GM19395 (cell line): ENCODE results near the gene XXYLT1.

ENCODE experiments used
- ATAC-seq: cut with Tn5 transposase; IDR thresholded peaks from one replicate; pipeline ENCODE4 v1.9.1; 2021; ENCODE audit warnings: mild to moderate bottlenecking, moderate library complexity; ENCODE audit not compliant: unreplicated experiment

XXYLT1 gene

DNA sequence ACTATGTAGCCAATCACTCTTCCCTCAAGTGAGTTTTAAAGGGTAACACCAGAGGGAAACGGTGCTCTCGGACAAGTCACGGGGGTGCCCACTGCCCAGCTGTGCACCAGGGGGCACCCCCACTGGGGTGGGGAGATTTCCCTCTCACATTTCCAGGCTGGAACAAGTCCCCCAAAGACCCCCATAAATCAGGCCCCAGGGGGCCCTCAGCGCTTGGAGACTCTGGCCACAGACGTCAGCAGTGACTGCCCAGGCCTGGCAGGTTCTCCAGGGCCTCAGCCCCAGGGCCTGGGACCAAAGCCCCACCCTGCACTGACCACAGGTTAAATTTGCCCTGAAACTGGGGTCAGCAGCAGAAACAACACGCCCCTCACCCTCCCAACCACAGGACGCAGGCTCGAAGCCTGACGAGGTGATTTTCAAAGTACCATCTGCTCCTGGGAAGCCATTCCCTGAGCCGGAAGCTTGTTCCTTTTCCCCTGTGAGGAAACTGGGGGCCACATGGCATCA is 17.0 kb downstream of the XXYLT1 start:
- ATAC-seq: no peak

DNA sequence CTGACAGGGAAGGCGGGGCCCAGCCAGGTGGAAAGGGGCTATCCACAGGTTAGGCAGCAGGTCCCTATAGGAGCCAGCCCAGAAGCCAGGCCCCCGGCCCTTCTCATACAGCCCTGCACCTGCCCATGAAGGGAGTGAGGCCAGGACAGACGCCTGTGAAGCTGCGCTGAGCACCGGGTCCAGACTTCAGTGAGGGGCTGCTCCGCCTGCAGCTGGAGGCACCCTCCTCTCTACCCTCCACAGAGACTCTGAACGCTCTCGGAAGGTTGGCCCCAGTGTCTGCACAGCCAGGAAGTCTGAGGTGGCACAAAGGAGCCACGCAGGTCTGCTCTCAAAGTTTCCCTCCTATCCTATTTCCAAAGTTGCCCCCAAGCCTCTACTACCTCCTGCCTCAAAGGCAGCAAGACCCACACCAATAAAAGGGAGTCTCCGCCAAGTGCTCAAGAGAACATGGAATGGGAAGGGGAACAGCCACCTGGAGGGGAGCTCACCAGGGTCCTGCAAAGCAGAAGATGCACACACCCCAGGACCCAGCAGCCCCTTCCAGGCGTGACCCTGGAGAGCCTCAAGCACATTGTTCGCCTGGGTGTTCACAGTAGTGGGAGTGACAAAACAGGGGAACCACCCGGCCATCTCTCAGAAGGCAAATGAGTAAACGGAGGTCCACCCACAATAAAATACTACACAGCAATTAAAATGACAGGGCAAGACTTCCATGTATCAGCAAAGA is 19.5 kb downstream of the XXYLT1 start:
- no peak for ATAC-seq

DNA sequence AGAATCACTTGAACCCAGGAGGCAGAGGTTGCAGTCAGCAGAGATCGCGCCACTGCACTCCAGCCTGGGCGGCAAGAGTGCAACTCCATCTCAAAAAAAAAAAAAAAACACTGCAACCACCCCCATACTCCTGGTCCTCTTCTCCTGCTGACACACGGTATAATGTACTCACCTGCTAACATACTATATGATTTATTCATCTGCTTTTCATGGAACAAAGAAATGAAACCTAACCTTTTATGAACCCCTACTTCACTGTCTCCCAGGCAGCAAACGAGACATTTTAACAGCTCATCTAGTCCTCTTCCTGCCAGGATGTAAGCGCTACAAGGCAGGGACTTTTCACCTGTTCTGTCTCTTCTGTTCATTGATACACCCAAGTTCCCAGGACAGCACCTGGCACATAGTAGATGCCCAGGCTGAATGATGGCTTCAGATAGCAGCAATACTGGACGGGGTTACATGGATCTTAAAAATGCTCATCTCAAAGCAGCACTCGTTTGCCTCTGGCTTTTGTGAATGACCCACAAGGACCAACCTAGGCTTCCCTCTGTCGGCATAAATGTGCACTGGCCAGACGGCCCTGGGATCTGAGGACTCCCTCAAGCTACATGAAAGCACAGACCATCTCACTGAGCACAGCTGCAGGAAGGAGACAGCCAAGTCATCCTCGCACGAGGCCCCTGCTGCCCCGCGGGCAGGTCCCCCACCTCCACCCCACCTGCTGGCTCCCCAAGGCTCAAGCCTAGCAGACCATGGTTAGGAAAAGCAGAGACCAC is 20.3 kb downstream of the XXYLT1 start:
- ATAC-seq: no peak

DNA sequence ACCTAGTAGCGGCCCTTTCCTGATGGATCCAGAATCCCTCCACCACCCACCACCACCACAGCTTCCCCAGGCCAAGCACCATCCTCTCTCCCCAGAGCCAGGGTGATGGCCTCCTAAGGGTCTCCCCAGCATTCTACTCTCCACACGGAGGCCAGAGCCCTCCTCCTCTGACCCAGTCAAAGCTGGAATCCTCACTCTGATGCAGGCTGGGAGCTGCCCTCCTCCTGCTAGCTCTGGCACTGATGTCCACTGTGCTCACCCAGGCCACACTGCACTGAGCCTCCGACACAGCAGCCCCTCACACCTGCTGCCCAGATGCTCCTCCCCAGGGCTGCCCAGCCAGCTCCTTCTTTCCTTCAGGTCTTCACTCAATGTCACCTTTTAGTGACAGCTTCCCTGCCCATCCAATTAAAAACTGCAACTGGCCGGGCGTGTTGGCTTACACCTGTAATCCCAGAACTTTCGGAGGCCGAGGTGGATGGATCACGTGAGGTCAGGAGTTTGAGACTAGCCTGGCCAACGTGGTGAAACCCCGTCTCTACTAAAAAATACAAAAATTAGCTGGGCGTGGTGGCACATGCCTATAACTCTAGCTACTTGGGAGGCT is 21.0 kb downstream of the XXYLT1 start:
- no peak for ATAC-seq

DNA sequence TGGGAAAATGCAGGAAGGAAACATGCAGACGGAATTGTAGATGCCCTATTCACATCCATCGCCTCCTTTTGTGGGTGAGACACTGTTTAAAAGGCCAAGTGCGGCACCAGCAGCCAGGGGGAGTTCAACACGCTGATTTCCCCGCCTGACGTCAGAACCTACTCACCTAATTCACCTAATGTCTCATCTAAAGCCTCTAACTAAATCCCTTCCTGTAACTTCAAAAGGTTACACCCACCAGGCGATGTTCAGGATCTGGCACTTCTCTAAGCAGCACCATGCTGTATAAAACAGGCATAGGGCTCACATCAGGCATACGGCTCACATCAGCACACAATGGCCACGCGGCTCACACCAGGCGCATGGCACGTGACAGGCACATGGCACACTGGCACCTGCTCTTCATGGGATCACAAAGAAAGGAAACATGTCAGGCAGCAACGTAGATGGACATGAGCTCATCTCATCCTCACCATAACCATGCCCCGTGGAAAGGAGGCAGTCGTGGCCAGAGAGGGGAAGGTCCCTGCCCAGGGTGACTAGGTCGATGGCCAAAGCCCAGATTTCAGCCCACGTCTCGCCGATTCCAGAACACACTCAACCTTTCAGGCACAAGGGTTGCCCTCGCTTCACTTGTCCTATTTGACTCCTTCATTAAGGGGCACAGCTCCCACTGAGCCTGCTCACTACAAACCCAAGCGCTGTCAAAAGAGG is 21.7 kb downstream of the XXYLT1 start:
- ATAC-seq: no peak

DNA sequence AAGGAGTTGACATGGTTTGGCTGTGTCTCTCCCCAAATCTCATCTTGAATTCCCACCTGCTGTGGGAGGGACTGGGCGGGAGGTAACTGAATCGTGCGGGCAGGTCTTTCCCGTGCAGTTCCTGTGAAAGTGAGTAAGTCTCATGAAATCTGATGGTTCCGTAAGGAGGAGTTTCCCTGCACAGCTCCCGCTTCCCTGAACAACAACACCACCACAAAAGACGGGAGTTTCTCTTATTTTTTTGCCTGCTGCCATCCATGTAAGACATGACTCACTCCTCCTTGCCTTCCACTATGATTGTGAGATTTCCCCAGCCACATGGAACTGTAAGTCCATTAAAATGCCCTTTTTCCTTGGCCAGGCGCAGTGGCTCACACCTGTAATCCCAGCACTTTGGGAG is 22.7 kb downstream of the XXYLT1 start:
- no peak for ATAC-seq

DNA sequence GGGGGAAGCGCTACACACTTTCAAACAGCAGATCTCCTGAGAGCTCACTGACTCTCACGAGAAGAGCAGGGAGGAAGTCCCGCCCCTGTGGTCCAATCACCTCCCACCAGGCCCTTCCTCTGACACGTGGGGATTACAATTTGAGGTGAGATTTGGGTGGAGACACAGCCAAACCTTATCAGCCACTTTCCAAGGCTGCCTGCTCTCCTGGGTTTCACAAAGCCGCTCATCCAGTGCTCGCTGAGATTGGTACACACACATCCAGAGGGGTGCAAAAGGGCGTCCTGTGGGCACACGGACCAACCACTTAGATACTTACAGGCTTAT is 23.1 kb downstream of the XXYLT1 start:
- ATAC-seq: no peak

DNA sequence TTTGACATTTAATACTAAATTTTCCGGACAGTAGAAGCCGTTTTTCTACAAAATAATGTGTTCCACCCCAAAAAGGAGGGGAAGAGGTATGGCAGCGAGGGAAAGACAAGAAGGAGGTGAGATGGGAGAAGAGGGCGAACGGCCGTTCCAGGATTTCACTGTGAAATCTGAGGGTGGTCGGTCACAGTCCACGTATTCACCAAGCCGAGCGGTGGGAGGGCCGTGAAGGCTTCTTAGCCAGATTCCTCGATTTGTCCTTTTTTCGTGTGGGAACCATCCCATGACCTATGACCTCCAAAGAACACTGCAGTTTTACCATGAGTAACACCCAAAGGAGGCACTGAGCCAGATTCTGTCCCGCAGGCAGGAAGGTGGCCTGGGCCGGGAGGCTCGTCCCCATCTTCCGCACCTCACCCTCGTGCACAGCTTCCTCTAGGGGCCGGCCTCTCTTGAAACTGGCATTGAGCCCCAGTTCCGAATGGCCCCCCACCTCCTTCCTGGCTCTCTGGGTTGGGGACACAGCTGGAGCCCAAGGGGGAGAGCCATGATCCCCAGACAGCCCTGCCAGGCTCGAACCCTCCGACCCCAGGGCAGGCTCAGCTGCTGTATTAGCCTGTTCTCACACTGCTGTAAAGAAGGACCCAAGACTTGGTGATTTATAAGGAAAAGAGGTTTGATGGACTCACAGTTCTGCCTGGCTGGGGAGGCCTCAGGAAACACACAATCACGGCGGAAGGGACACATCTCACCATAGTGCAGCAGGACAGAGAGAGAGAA is 23.7 kb downstream of the XXYLT1 start:
- ATAC-seq: no peak

DNA sequence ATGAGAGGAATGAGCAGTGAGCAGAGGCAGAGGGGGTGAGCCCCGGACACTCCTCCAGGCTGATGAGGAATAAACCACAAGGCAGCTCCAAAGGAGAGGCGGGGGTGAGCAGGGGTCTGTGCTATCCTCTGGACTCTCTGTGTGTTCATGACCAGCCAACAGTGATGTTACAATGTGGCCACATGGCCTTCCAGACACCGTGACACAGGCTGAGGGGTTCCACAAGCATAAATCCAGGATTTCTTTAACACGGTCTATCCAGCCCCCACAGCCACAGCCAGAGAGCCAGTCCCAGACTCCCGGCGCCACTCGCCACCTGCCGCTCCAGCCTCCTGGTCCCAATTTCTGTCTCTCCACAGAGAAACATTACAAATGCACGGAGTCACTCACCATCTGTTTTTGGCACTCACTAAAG is 24.4 kb downstream of the XXYLT1 start:
- ATAC-seq: no peak

DNA sequence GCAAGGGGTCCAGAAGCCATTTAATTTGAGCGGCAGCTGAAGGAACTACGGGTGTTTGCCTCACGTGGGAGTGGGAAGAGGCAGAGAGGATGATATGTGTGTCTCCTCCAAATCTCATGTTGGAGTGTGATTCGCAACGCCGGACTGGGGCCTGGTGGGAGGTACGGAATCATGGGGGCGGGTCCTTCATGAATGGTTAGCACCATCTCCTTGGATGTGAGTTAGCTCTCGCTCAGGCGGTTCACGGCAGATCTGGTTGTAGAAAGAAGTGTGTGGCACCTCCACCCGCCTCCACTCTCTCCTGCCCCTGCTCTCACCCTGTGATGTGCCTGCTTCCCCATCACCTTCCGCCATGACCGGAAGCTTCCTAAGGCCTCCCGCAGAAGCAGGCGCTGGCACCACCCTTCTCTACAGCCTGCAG is 25.4 kb downstream of the XXYLT1 start:
- no peak for ATAC-seq

DNA sequence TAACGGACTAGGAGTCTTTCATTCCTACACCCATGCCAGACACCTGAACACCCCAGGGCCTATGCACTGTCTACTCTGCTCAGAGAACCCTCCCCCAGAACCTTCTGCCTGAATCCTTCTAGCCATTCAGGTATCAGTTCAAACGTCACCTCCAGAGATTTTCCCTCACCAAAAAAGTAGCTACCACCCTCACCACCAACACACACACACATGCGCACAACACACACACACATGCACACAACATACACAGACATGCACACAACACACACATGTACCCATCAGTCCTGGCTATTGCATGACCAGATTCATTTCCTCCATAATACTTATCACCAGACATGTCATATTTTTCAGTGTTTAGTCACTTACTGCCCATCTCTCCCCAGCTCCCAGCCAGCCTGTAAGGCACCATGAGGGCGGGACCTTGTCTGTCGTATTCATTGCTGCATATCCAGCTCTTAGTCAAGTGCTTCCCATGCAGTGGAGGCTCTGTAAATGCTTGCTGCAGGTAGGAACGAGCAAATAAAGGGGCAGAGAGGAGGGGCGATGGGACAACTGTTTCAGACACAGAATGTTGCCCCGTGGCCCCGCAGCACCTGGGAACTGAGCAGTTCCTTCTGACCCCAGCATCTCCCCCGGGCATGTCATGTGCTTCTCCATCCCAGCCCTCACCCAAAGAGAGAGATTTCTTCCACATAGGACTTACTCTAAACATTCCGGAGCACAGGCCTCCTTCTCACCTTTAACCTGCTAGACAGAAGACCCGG is 29.2 kb downstream of the XXYLT1 start:
- ATAC-seq: no peak

DNA sequence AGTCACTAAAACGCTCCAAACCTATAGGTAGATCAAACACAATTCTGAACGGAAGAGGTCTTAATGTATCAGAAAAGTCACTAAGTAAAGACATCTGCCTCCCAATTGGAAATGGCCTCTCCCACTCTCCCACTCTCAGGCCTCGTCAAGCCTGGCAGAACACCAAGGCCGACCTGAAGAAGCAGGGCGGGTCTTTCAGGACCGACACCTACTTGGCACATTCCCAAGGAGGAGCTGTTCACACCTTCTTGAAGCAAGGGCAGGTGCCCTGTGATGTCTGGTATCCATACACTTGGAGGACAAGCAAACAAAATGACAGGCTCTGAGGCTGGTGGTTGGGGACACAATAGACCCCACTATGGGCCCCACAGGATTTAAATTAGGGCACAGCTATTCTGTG is 30.0 kb downstream of the XXYLT1 start:
- no peak for ATAC-seq

DNA sequence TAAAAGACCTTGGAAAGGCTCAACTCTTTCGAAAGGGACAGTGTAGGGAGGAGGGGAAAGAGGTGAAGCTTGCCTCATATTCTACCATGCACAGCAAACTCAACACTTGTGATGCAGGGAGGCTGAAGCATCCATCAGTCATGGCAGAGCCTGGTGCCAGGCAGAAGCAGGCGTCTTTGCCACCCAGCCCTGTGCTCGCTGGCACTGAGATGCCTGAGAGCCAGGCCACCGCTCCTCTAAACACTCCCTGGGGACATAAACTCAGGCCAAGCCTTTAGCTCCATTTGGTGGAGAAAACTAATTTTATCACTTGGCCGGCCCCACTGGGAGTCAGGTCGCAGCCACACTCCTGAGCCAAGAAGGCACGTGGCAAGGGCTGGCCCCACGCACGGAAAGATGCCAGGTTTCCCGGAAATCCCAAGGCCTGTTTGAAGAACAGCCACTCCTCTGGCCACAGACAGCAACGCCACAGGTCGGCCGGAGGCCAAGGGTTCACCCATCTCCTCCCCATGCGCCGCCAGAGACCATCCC is 30.7 kb downstream of the XXYLT1 start:
- no peak for ATAC-seq

DNA sequence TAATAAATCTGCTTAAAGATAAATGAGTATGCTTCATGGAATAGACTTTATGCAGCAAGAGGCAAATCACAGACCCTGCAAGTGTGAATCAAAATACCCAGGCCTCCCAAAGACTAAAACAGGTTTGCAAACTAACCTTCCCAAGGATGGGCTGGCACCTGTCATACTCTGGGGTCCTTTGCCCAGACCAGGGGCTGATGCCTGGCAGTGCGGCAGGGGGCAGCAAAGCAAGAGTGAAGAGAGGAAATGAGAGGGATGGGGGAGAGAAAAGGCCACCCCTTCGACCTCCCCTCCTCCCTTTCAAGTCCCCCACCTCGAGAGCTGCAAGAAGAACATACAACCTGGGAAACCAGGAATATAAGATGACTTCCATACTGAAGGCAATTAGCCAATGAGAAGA is 31.8 kb downstream of the XXYLT1 start:
- no peak for ATAC-seq

DNA sequence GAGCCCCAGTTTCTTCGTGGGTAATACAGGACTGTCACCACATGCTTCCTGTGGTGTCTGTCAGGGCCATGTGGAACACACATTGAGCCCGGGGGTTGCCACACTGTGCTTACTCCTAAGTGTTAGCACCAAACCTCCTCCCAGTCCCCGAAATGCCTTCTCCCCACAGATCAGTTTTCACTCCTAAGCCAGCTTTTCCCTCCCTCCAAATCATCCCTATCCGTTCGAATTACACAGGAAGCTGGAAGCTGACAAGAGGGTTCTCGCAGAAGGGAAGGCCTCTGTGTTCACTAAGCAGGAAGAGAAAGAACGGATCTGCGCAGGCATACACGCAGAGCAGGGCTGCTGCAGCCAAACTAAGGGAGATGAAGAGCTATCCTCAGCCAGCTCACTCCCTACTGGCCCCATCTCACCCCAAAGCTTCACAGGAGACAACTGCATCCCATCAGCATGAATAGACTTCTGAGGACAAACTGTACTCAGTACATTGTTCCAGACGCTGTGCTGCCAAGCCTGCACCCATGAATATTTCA is 32.3 kb downstream of the XXYLT1 start:
- ATAC-seq: no peak

DNA sequence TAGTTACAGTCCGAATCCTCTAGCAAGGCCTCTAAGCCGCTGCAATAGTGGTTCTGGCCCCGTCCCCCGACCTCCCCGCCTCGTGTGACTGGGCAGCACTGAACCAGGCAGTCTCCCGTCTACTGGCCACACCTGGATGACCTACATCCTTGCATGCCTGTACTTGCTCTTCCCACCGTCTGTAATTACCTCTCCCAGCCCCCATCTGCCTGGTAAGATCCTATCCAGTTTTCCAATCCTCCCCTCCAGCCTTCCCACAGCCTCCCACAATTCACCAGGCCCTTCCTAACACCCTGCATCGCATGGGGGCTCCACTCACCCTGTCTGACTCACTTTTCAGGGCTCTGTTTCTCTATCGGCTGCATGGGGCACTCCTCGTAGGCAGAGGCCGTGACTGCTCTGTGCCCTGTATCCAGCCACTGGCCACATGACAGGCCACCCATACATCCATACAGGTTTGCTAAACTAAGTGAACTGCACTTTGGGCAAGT is 32.8 kb downstream of the XXYLT1 start:
- ATAC-seq: no peak

DNA sequence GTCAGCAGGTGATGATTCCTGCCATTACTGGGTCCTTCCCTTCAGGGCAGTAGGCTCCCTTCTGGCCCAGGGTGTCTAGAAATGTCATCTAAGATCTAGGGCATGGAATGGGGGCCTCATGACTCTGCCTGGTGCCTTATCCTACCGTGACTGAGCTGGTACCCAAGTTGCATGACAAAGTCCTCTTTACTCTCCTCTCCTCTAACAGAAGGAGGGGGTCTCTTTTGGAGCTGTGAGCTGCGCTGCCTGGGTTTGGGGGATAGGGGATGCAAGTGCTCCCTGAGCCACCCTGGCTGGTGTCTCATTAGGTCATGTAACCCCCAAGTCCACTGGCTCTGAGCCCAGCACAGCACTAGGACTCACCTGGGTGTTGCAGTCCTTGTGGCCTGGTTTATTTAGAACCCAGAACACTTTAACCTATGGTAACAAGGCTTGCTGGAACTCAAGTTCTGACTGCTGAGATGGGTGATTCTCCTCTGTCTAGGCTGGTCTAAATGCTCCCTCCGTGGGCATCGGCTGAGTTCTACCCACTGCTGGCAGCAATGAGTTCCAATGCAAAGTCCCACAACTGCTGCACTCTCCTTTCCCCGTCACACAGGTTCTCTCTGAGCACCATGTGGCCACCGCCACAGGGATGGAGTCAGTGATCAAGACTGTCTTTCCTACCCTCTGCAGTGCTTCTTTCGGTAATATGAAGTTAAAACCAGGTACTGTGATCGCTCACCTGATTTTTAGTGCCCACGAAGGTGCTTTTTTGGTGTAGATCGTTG is 34.0 kb downstream of the XXYLT1 start:
- ATAC-seq: no peak

DNA sequence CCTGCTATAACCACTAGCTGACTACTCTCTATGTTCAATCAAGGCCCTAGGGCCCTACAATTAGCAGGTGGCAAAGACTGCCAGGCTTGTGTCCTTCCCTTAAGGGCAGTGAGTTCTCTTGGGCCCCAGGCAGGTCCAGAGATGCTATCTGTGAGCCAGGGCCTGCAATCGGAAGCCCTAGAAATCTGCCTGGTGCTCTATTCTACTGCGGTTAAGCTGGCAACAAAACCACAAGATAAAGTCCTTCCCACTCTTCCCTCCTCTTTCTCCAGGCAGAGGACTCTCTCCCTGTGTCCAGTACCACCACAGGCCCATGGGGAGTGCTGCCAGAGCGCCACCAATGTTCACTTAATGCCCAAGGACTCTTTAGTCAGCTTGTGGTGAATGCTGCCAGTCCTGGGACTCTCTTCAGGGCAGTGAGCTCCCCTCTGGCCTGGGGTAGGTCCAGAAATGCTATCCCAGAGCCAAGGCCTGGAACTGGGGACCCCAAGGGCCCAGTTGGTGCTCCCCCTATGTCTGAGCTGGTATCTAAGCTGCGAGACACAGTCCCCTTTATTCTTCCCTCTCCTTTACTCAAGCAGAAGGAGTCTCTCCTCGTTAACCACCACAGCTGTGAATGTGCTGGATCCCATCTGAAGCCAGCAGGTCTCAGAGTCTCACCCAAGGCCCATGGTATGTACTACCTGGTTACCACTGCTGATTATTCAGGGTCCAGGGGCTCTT is 34.7 kb downstream of the XXYLT1 start:
- no peak for ATAC-seq
